GM21381 (cell line): ENCODE results near the gene ZNF140.
A peak's percentile ranks its signal among the peaks of the same experiment; 100 is the strongest.

ENCODE experiments used
- ATAC-seq: cut with Tn5 transposase; IDR thresholded peaks from one replicate; pipeline ENCODE4 v1.9.1; 2021; ENCODE audit warnings: mild to moderate bottlenecking, moderate library complexity; ENCODE audit not compliant: unreplicated experiment

ZNF140 gene

DNA sequence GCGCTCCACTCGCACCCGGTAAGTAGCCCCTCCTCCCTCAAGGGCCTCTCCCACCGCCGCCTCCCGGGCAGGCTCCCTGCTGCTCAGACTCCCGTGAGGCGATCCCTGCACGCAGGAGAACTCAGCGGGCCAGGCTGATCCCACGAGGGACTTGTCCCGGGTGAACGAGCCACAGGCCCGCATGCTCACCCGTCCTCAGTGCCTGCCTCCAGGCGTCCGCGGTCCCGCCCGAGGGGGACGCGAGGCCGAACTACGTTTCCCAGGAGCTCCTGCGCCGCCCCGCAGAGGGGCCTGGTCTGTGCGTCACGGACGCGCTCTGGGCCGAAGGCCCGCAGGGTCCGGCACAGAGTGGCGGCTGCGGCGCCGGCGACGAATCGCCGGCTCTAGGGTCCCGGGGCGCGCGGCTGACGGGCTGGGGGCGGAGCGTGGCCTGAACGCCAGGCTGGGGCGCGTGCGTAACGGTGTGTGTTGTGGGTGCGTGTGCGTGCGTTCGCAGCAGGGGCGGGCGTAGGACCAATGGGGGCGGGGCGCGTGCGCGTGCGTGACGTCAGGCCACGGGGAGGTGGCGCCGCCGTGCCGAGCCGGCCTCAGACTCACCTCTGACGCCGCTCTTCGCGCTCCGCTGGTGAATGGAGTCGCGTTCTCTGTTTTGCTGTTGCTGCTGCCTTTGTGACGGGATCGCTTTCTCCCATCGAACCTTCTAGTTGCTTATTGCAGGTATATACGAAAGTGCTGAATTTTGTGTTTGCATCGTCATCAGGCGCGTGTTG lies 49.5 kb downstream of the ZNF140 start, which contains the start of the genes ZNF10 and ZNF891:
Gene ZNF10, plus strand, starts transcription at position 590 of the 770 bp plus-strand sequence. CDS start 13,866 bp downstream, outside the sequence.
Gene ZNF891, minus strand, starts transcription at position 237 of the 770 bp plus-strand sequence. CDS start 8,356 bp downstream, outside the sequence.
- ATAC-seq: peak; percentile 96

DNA sequence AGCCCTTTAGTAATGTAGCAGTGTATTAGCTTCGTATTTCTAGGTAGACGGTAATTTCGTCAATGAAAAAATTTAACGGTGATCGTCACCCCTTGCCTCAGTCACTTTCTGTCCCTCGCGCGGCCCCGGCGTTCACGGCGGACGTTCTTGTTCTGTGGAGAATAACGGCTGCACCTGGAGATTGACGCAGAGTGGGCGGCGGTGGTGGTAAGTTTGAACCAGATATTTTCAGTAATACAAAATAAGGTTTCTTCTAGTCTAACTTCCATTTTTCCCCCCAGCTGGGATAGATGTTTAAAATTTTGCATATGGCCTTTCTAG lies 50.0 kb downstream of the ZNF140 start:
- peak; percentile 5 for ATAC-seq

DNA sequence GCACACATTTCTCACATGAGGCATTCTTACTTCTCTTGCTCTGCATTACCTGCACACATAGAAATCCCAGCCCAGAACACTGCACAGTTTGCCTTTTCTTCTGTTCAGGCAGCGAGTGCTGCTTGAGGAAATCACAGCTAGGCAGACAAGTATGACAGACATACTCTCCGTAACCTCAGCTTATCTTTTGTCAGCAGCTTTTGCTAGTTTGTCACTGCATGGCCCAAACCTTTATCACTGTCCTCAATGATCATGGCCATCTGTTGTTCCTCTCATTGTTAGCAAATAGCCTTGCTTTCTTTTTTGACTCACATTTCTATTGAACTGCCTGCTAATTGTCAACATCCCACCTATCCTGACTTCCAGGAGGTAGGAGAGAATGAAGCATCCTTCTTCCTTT lies 55.0 kb downstream of the ZNF140 start:
- no peak for ATAC-seq

DNA sequence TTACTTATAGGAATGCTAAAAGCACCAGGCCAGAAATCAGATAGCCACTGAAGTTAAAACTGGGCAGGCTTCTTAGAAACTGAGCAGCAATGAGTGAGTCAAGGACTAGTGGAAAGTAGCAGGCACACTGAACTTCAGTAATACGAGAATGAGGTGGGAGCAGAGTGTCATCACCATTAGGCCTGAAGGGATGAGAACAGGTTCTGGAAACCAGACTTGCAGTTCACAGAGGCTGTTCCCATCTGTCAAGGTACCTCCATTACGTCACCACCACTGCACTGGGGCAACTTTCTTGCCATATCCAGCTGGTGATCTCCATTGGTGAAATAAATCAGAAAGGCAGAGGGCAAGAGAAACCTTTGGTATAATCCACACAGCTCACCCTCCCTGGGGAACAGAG lies 65.3 kb downstream of the ZNF140 start:
- ATAC-seq: no peak

DNA sequence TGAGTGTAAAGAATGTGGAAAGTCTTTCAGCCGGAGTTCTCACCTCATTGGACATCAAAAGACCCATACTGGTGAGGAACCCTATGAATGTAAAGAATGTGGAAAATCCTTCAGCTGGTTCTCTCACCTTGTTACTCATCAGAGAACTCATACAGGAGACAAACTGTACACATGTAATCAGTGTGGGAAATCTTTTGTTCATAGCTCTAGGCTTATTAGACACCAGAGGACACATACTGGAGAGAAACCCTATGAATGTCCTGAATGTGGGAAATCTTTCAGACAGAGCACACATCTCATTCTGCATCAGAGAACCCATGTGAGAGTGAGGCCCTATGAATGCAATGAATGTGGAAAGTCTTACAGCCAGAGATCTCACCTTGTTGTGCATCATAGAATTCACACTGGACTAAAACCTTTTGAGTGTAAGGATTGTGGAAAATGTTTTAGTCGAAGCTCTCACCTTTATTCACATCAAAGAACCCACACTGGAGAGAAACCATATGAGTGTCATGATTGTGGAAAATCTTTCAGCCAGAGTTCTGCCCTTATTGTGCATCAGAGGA lies 75.5 kb downstream of the ZNF140 start:
- ATAC-seq: no peak
